Adipocyte (in vitro differentiated cells): ENCODE results near the gene DICER1.

Experiments used
- DNase-seq: peaks from one replicate; pipeline ENCODE4 v3.0.0-alpha.2; 2015; ENCODE audit warnings: low read depth
- H3K27me3 ChIP-seq: replicated peaks from 2 replicates; pipeline ENCODE4 v1.7.0; 2013; ENCODE audit warnings: mild to moderate bottlenecking, low read length, moderate library complexity; ENCODE audit not compliant: control insufficient read depth, insufficient read depth
- H3K36me3 ChIP-seq: 2 replicates; pipeline ENCODE4 v1.7.0; 2013; ENCODE audit warnings: low read length, mild to moderate bottlenecking, moderate library complexity; ENCODE audit not compliant: control insufficient read depth, insufficient read depth, severe bottlenecking
- H3K4me1 ChIP-seq: 2 replicates; pipeline ENCODE4 v1.7.0; 2013; ENCODE audit warnings: mild to moderate bottlenecking, low read length, moderate library complexity; ENCODE audit not compliant: control insufficient read depth, insufficient read depth
- H3K4me3 ChIP-seq: 2 replicates; pipeline ENCODE4 v1.7.0; 2013; ENCODE audit warnings: mild to moderate bottlenecking, low read length, moderate library complexity
- H3K9ac ChIP-seq: 2 replicates; pipeline ENCODE4 v1.7.0; 2013; ENCODE audit warnings: mild to moderate bottlenecking, low read length, moderate library complexity
- H3K9me3 ChIP-seq: 2 replicates; pipeline ENCODE4 v1.7.0; 2013; ENCODE audit warnings: mild to moderate bottlenecking, low read length, moderate library complexity; ENCODE audit not compliant: control insufficient read depth

DICER1 gene

GRCh38 chr14:95119336-95119735 is 38.0 kb downstream of the DICER1 start:
- DNase-seq: no peak
- H3K36me3 ChIP-seq: peaks cover 58% of the 10 kb centered on the region

GRCh38 chr14:95117937-95118721 is 39.2 kb downstream of the DICER1 start:
- H3K4me3 ChIP-seq: no peak overlapping the region
- no peaks in the 10 kb centered on the region for H3K9me3 ChIP-seq
- DNase-seq: peak; percentile 26
- peaks cover 7% of the 10 kb centered on the region for H3K4me1 ChIP-seq
- H3K36me3 ChIP-seq: peaks cover 54% of the 10 kb centered on the region
- H3K27me3 ChIP-seq: no peaks in the 10 kb centered on the region
- H3K9ac ChIP-seq: no peak overlapping the region

More at GRCh38 chr14:95119336-95119735, 38.0 kb downstream of the DICER1 start:
- Histone ChIP-seq H3K9ac (no peak overlapping the region), H3K4me1 (peaks cover 5% of the 10 kb centered on the region), H3K9me3 (no peaks in the 10 kb centered on the region), H3K27me3 (no peaks in the 10 kb centered on the region), H3K4me3 (no peak overlapping the region)

- H3K27me3 ChIP-seq: no peaks in the 10 kb centered on the region
- peaks cover 89% of the 10 kb centered on the region for H3K36me3 ChIP-seq
These were observed 43.9 kb downstream of the DICER1 start for GRCh38 chr14:95113476-95113875.

GRCh38 chr14:95111507-95112164 is 45.7 kb downstream of the DICER1 start:
- peaks cover 7% of the 10 kb centered on the region for H3K4me1 ChIP-seq
- no peak overlapping the region for H3K4me3 ChIP-seq
- no peaks in the 10 kb centered on the region for H3K9me3 ChIP-seq
- no peak overlapping the region for H3K9ac ChIP-seq
- DNase-seq: no peak
- H3K27me3 ChIP-seq: no peaks in the 10 kb centered on the region
- peaks cover 95% of the 10 kb centered on the region for H3K36me3 ChIP-seq

More at GRCh38 chr14:95113476-95113875, 43.9 kb downstream of the DICER1 start:
- peaks cover 7% of the 10 kb centered on the region for H3K4me1 ChIP-seq
- no peak for DNase-seq
- H3K9me3 ChIP-seq: no peaks in the 10 kb centered on the region
- H3K9ac ChIP-seq: no peak overlapping the region
- no peak overlapping the region for H3K4me3 ChIP-seq

GRCh38 chr14:95110178-95110577 is 47.2 kb downstream of the DICER1 start:
- Histone ChIP-seq H3K4me3 (no peak overlapping the region), H3K9ac (no peak overlapping the region), H3K36me3 (peaks cover 90% of the 10 kb centered on the region), H3K9me3 (no peaks in the 10 kb centered on the region), H3K4me1 (peaks cover 7% of the 10 kb centered on the region), H3K27me3 (no peaks in the 10 kb centered on the region)
- no peak for DNase-seq

GRCh38 chr14:95107711-95108110 is 49.6 kb downstream of the DICER1 start:
- Histone ChIP-seq H3K4me1 (no peaks in the 10 kb centered on the region), H3K36me3 (peaks cover 95% of the 10 kb centered on the region), H3K9ac (no peak overlapping the region), H3K4me3 (no peak overlapping the region), H3K9me3 (no peaks in the 10 kb centered on the region), H3K27me3 (no peaks in the 10 kb centered on the region)
- DNase-seq: no peak

GRCh38 chr14:95106971-95107370 is 50.4 kb downstream of the DICER1 start:
- Histone ChIP-seq H3K36me3 (peaks cover 95% of the 10 kb centered on the region), H3K4me1 (no peaks in the 10 kb centered on the region), H3K9ac (no peak overlapping the region), H3K9me3 (no peaks in the 10 kb centered on the region), H3K4me3 (no peak overlapping the region), H3K27me3 (no peaks in the 10 kb centered on the region)
- no peak for DNase-seq

- H3K9ac ChIP-seq: no peak overlapping the region
- peaks cover 13% of the 10 kb centered on the region for H3K4me1 ChIP-seq
- DNase-seq: no peak
- no peak overlapping the region for H3K4me3 ChIP-seq
- peaks cover 79% of the 10 kb centered on the region for H3K36me3 ChIP-seq
- H3K27me3 ChIP-seq: no peaks in the 10 kb centered on the region
- no peaks in the 10 kb centered on the region for H3K9me3 ChIP-seq
These were observed 52.4 kb downstream of the DICER1 start for GRCh38 chr14:95104911-95105310.

GRCh38 chr14:95102680-95103044 is 54.7 kb downstream of the DICER1 start:
- DNase-seq: no peak
- H3K36me3 ChIP-seq: peaks cover 57% of the 10 kb centered on the region

GRCh38 chr14:95101736-95102679 is 55.3 kb downstream of the DICER1 start:
- Histone ChIP-seq H3K4me3 (no peak overlapping the region), H3K9ac (no peak overlapping the region), H3K36me3 (peaks cover 50% of the 10 kb centered on the region), H3K4me1 (peaks cover 42% of the 10 kb centered on the region), H3K27me3 (no peaks in the 10 kb centered on the region), H3K9me3 (no peaks in the 10 kb centered on the region)
- DNase-seq: no peak

More at GRCh38 chr14:95102680-95103044, 54.7 kb downstream of the DICER1 start:
- no peaks in the 10 kb centered on the region for H3K9me3 ChIP-seq
- H3K4me1 ChIP-seq: peaks cover 35% of the 10 kb centered on the region
- no peak overlapping the region for H3K9ac ChIP-seq
- no peaks in the 10 kb centered on the region for H3K27me3 ChIP-seq
- H3K4me3 ChIP-seq: no peak overlapping the region
